Astrocyte of the hippocampus (primary cell): ENCODE measurements around the gene IL17RD.

Experiments
- DNase-seq: peaks from one replicate; pipeline ENCODE4 v3.0.0; 2011; ENCODE audit warnings: low read depth, low spot score

The IL17RD gene

GRCh38 chr3:57164657-57165573, at the start of gene IL17RD:
Gene IL17RD, minus strand, starts transcription at chr3:57165353. Its CDS starts 67 bp downstream, at chr3:57165286.
- peak; percentile 95 for DNase-seq

- no peak for DNase-seq
Measured at GRCh38 chr3:57206423-57206822, 41.3 kb upstream of the IL17RD start.

- no peak for DNase-seq
Measured at GRCh38 chr3:57199895-57200297, 34.7 kb upstream of the IL17RD start, which contains the start of gene HESX1. Gene HESX1, minus strand, starts transcription at chr3:57199978. Its CDS starts 60 bp downstream, at chr3:57199918.

- DNase-seq: no peak
Measured at GRCh38 chr3:57194641-57195040, 29.5 kb upstream of the IL17RD start.

GRCh38 chr3:57192028-57192427, 26.9 kb upstream of the IL17RD start:
- DNase-seq: no peak

GRCh38 chr3:57184526-57184925, 19.4 kb upstream of the IL17RD start:
- no peak for DNase-seq

GRCh38 chr3:57179580-57180410, 14.6 kb upstream of the IL17RD start:
- peak; percentile 48 for DNase-seq

GRCh38 chr3:57176045-57176444, 10.9 kb upstream of the IL17RD start:
- DNase-seq: no peak

- DNase-seq: no peak
Measured at GRCh38 chr3:57173687-57174086, 8.5 kb upstream of the IL17RD start.

GRCh38 chr3:57170946-57171345, 5.8 kb upstream of the IL17RD start:
- DNase-seq: no peak

GRCh38 chr3:57169872-57170623, 4.9 kb upstream of the IL17RD start:
- DNase-seq: peak; percentile 84

- DNase-seq: no peak
Measured at GRCh38 chr3:57169108-57169507, 4.0 kb upstream of the IL17RD start.

- DNase-seq: no peak
Measured at GRCh38 chr3:57168151-57168550, 3.0 kb upstream of the IL17RD start.

GRCh38 chr3:57166660-57167059, 1.5 kb upstream of the IL17RD start:
- DNase-seq: no peak

GRCh38 chr3:57165641-57166040, 488 bp upstream of the IL17RD start:
- no peak for DNase-seq

GRCh38 chr3:57164217-57164656, 916 bp downstream of the IL17RD start:
- peak; percentile 66 for DNase-seq

- peak; percentile 32 for DNase-seq
Measured at GRCh38 chr3:57163751-57164150, 1.4 kb downstream of the IL17RD start.

GRCh38 chr3:57161915-57162314, 3.2 kb downstream of the IL17RD start:
- DNase-seq: no peak

GRCh38 chr3:57160765-57161538, 4.2 kb downstream of the IL17RD start:
- peak; percentile 48 for DNase-seq

- DNase-seq: peak; percentile 38
Measured at GRCh38 chr3:57160076-57160764, 4.9 kb downstream of the IL17RD start.
